ENCODE measurements around the gene MTMR3.
"Not testable (repeated sequence)": the region's sequence is repeated elsewhere in the genome, so short reads cannot be mapped to it uniquely, and the experiment has no call there.

MTMR3 gene

GRCh38 chr22:29883045-29883774, at the start of gene MTMR3:
Gene MTMR3 (plus strand): TSS chr22:29883174. CDS start chr22:29971060, 87,886 bp downstream.
- Histone ChIP-seq H3K4me1 (ENCODE audit: control insufficient read depth in 1 of 2, insufficient read depth in 1 of 2, low read depth in 1 of 2, low read length in 1 of 2) (peaks cover 45 to 49% of the 10 kb centered on the region in 2 experiments), H3K4me3 (ENCODE audit: low read depth in 1 of 2, low read length in 1 of 2) (peak within 1 kb of the TSS; percentile 80 to 99), H3K36me3 (no peaks in the 10 kb centered on the region), H3K9me3 (no peaks in the 10 kb centered on the region), H3K27me3 (no peaks in the 10 kb centered on the region), H3K27ac (peak within 1 kb of the TSS; percentile 98)
- TF ChIP-seq, protein P1, sequence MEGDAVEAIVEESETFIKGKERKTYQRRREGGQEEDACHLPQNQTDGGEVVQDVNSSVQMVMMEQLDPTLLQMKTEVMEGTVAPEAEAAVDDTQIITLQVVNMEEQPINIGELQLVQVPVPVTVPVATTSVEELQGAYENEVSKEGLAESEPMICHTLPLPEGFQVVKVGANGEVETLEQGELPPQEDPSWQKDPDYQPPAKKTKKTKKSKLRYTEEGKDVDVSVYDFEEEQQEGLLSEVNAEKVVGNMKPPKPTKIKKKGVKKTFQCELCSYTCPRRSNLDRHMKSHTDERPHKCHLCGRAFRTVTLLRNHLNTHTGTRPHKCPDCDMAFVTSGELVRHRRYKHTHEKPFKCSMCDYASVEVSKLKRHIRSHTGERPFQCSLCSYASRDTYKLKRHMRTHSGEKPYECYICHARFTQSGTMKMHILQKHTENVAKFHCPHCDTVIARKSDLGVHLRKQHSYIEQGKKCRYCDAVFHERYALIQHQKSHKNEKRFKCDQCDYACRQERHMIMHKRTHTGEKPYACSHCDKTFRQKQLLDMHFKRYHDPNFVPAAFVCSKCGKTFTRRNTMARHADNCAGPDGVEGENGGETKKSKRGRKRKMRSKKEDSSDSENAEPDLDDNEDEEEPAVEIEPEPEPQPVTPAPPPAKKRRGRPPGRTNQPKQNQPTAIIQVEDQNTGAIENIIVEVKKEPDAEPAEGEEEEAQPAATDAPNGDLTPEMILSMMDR (IDR thresholded peaks at IDR 0.05), result peak; percentile 23

GRCh38 chr22:29833392-29833965, 49.5 kb upstream of the MTMR3 start:
- H3K27me3 ChIP-seq, result no peaks in the 10 kb centered on the region
- TF ChIP-seq, protein P1 (IDR thresholded peaks at IDR 0.05), result no peak
- H3K9me3 ChIP-seq, result no peaks in the 10 kb centered on the region
- H3K4me3 ChIP-seq (ENCODE audit: low read depth in 1 of 2, low read length in 1 of 2), result no peak overlapping the region
- H3K27ac ChIP-seq, result no peak overlapping the region
- H3K4me1 ChIP-seq (ENCODE audit: control insufficient read depth in 1 of 2, insufficient read depth in 1 of 2, low read depth in 1 of 2, low read length in 1 of 2), result peaks cover 35% of the 10 kb centered on the region in 2 experiments
- H3K36me3 ChIP-seq, result peaks cover 3% of the 10 kb centered on the region

GRCh38 chr22:29834046-29834445, 48.9 kb upstream of the MTMR3 start:
- Histone ChIP-seq H3K4me1 (ENCODE audit: control insufficient read depth in 1 of 2, insufficient read depth in 1 of 2, low read depth in 1 of 2, low read length in 1 of 2) (peaks cover 40 to 41% of the 10 kb centered on the region in 2 experiments), H3K27me3 (no peaks in the 10 kb centered on the region), H3K4me3 (ENCODE audit: low read depth in 1 of 2, low read length in 1 of 2) (no peak overlapping the region), H3K36me3 (peaks cover 3% of the 10 kb centered on the region), H3K27ac (no peak overlapping the region), H3K9me3 (no peaks in the 10 kb centered on the region)
- TF ChIP-seq, protein P1 (IDR thresholded peaks at IDR 0.05), result no peak

DNA sequence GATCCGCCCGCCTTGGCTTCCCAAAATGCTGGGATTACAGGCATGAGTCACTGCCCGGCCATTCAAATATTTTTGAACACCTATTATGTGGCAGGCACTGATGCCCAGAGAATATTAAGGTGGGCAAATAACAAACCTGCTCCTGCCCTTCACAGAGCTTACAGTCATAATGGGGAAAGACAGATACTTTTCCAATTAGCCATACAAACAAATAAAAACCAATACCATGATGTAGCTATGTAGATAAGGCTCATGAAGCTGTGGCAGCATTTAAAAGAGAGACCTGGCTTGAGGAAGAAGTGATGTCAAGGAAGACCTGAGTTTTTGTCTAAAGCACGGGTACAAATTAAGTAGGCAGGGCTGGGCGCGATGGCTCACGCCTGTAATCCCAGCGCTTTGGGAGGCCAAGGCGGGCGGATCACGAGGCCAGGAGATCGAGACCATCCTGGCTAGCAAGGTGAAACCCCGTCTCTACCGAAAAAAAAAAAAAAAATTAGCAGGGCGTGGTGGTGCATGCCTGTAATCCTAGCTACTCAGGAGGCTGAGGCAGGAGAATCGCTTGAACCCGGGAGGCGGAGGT, 46.1 kb upstream of the MTMR3 start:
- H3K9me3 ChIP-seq, H3K27me3 ChIP-seq, H3K36me3 ChIP-seq, H3K27ac ChIP-seq: not testable (repeated sequence)
- H3K4me3 ChIP-seq (ENCODE audit: low read depth in 1 of 2, low read length in 1 of 2), result peak overlapping the region in 1 of 2 experiments; percentile 85
- H3K4me1 ChIP-seq (ENCODE audit: control insufficient read depth in 1 of 2, insufficient read depth in 1 of 2, low read depth in 1 of 2, low read length in 1 of 2), result peaks cover 43 to 44% of the 10 kb centered on the region in 2 experiments

DNA sequence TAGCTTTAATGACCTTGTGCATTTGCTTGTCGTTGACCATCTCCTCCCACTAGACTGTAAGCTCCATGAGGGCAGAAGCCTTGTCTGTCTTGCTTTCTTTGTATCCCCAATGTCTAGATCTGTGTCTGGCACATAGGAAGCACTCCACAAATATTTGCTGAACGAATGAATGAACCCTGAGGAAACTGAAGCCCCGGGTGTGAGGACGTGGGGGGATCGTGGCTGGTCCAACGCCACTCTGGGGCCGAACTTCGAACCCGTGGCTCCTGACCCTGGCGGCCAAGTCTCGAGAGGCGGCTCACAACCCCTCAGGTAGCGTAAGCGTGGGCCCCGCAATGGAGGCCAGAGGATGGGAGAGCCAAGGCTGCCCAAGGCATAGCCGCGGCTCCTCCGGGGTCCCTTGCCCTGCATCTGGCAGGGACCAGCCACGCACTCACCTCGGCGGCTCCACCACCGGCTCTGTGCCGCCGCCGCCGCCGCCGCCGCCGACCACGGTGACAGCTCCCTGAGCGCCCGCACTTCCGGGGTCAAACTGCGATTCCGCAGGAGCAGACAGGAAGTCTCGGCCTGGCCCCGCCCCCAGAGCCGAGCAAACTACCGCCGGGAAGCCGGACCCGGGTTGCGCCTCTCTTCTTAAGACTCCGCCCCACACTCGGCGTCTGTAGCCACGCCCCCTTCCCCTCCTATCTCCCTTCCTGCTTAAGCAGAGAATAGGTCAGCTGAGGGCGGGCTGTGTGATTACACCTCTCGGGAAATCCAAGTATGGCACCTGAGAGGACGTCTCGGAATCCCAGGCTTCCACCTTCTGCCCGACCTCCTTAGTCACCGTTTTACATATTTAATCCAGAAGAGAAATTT, 45.0 kb upstream of the MTMR3 start, which contains the start of gene ASCC2:
Gene ASCC2, minus strand, starts transcription at position 534 of the 858 bp plus-strand sequence. CDS start 5,949 bp downstream, outside the sequence.
- peaks cover 42 to 43% of the 10 kb centered on the region in 2 experiments for H3K4me1 ChIP-seq (ENCODE audit: control insufficient read depth in 1 of 2, insufficient read depth in 1 of 2, low read depth in 1 of 2, low read length in 1 of 2)
- H3K27me3 ChIP-seq, result no peaks in the 10 kb centered on the region
- peak within 1 kb of the TSS; percentile 85 to 90 for H3K4me3 ChIP-seq (ENCODE audit: low read depth in 1 of 2, low read length in 1 of 2)
- TF ChIP-seq, protein P1 (IDR thresholded peaks at IDR 0.05), result peak; percentile 70
- H3K27ac ChIP-seq, result peak within 1 kb of the TSS; percentile 91
- H3K9me3 ChIP-seq, result no peaks in the 10 kb centered on the region
- H3K36me3 ChIP-seq, result no peaks in the 10 kb centered on the region
